Measurements from ENCODE around the gene PTPRG.

Gene PTPRG

GRCh38 chr3:61663356-61664104, 102.2 kb downstream of the PTPRG start:
- no peak for DNase-seq

GRCh38 chr3:61664105-61664482, 102.7 kb downstream of the PTPRG start:
- no peak for DNase-seq

- no peak for DNase-seq
Measured at GRCh38 chr3:61665121-61665520, 103.8 kb downstream of the PTPRG start.

- no peak for DNase-seq
Measured at GRCh38 chr3:61665987-61666386, 104.6 kb downstream of the PTPRG start.

GRCh38 chr3:61666615-61667330, 105.4 kb downstream of the PTPRG start:
- no peak for DNase-seq

GRCh38 chr3:61667383-61667782, 106.0 kb downstream of the PTPRG start:
- no peak for DNase-seq

- no peak for DNase-seq
Measured at GRCh38 chr3:61667814-61668213, 106.4 kb downstream of the PTPRG start.

DNA sequence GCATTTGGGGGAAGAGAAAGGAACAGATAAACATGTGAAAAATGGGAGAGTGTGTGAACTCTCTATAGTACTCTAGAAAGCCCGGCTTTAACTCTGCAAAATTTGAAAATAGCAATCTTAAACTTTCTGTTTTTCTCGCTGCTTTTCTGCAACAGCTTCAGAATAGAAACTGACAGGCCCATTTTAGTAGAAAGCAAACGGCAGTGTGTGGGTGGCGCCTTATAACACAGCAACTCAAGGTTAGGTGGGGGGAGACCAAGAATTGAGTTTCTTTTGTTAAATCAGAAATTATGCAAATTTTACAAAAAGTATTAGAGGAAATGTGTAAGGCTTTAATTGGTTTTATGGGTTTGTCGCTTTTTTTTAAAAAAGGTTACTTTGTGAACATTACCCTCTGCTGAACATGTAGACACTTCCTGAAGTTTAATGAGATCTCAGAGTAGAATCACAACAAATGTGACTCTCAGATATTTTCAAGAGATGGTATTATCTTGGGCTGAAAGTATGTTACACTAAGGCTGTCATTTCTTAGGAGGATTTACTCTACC, 107.0 kb downstream of the PTPRG start:
- no peak for DNase-seq

DNA sequence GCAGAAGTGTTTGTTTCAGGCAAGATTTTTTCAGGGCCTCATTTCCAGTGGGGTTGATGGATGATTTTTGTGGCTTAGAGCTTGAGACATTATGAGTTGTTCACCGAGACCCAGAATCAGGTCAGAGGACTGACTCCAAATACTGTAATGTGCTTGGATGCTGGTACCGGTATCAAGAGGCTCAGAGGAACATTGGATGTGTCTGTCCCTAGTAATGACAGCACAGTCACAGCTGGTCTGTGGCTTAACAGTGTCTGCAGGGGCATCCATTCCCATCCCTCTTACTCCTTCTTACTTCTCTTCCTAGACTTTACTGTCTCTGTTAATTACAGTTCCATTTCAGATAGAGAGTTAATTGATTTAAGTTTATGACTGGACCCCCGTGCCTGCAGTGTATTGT, 107.8 kb downstream of the PTPRG start:
- DNase-seq = no peak

GRCh38 chr3:61669668-61670299, 108.4 kb downstream of the PTPRG start:
- no peak for DNase-seq

DNA sequence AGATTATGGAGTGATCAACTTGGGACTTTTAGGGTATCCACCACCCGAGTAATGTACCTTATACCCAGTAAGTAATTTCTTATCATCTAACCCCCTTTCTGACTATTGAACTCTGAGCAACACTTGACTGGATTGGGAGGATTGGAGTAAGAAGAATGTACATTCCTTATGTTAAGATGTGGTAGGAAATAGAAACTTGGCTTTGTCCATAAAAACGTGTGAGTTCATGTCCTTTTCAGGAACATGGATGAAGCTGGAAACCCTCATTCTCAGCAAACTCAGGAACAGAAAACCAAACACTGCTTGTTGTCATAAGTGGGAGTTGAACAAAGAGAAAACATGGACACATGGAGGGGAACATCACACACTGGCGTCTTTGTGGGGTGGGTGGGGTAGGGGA, 112.3 kb downstream of the PTPRG start:
- DNase-seq = no peak

DNA sequence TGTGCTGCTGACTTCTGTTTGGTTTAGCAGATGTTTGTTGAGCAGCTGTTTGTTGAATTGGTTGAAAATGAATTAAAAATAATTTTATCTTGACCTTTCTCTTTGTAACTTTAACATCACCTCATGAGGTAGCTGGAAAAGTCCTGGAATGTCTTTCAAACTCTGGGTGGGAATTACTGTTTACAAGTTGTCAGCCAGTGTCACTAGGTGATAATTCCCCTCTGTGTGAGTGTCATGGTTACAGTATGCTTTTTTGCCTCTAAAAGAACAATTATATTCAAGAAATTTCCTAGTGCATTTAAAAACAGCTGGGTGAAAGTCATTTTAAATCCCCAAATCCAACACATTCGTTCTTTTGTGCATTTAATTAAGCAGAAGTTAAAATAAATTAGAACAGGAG, 113.2 kb downstream of the PTPRG start:
- DNase-seq = no peak

- no peak for DNase-seq
Measured at GRCh38 chr3:61679026-61679425, 117.7 kb downstream of the PTPRG start.

DNA sequence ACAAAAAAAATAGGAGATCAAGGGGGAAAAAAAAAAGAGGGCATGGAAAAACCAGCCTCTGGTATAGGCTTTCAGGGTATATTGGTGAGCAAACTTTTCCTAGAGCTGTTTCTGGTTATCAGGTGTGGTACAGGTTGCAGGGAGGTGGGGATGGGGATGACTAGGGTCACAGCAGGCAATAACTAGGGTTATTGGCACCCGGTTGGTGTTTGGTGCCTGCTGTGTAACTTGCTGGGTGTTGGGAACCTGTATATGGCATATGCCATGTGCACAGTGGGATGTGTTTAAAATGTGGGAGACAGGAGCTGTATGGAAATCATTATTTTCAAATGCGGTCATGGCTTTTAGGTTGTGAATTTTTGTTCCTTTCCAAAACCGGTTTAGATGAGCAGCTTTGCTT, 119.2 kb downstream of the PTPRG start:
- DNase-seq = no peak

DNA sequence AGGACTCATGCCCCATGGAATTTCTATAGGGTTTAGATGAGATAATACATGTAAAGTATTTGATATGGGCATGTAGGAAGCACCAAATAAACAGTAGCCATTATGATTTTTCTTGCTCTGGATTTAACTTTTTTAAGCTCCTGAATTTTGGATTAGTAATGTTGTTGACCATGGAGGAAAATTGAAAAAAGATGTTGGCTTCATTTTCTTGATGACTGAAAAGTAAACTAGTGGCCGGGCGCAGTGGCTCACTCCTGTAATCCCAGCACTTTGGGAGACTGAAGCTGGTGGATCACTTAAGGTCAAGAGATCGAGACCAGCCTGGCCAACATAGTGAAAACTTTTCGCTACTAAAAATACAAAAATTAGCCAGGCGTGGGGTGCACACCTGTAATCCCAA, 120.3 kb downstream of the PTPRG start:
- no peak for DNase-seq

- DNase-seq = no peak
Measured at GRCh38 chr3:61682671-61683548, 121.5 kb downstream of the PTPRG start.

DNA sequence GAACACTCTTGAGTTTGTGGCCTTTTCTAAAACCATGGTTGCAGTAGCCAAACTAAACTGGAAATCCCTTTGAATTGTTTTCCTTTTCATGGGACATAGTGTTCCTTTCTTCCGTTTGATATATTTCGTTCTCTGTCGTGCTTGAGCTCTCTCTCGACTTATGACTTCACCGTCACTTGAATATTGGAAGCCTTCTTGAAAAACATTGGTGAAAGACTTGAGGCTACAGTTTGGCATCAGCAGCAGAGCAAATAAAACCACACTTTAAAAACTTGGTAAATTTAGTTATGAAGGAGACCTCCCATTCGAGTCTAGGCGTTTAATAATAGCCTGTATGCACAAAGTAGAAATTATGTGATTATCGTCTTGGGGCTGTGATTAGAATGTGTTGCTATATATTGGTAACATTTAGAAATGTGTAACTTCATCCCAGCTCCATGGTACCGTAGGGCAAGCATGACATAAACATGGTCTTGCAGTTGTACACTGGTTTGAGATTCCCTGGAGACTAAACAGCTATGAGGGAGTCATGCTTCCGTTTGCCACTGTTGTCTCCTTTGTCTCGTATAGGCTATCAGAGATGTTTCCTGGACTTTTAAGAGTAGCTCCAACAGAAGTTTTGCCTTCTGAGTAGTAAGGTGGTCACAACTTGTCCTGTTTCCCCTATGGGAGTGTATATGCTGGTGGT, 122.3 kb downstream of the PTPRG start:
- DNase-seq = no peak

- DNase-seq = no peak
Measured at GRCh38 chr3:61684386-61684785, 123.0 kb downstream of the PTPRG start.

DNA sequence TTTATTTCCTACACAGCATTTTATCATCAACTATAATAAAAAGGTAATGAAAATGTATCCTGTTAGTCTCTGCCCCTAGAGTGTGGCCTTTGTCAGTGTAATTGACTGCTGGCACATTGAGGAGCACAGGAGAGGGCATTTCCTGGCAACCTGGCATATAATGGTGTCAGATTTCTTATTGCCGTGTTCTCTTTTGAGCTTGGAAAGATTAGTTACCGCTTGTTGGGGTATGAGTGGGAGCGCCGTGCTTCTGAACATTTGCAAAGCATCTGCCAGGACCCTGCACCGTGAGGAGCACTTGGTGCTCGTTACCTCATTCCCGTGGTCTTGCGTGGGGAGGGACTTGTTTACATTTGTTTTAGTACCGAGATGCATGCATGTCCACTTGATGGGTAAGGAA, 124.4 kb downstream of the PTPRG start:
- DNase-seq = no peak

- DNase-seq = no peak
Measured at GRCh38 chr3:61686228-61686648, 124.9 kb downstream of the PTPRG start.

DNA sequence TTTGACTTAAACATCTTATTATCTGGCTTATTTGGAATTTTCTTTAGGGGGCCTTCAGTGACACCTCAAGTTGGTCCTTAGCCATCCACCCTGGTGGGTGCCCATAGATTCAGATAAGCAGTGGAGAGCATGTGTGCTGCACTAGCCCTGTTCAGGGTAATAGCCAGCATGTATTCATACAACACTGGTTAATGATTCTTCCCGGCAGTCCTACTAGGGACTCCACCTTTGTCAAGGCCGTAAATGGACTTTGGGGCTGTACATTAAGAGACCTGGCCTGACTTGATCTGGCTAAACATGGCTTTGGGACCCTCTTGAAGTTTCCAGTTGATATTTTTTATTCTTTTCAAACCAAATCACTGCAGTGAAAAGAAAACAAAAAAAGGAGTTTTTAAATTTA, 125.8 kb downstream of the PTPRG start:
- no peak for DNase-seq

DNA sequence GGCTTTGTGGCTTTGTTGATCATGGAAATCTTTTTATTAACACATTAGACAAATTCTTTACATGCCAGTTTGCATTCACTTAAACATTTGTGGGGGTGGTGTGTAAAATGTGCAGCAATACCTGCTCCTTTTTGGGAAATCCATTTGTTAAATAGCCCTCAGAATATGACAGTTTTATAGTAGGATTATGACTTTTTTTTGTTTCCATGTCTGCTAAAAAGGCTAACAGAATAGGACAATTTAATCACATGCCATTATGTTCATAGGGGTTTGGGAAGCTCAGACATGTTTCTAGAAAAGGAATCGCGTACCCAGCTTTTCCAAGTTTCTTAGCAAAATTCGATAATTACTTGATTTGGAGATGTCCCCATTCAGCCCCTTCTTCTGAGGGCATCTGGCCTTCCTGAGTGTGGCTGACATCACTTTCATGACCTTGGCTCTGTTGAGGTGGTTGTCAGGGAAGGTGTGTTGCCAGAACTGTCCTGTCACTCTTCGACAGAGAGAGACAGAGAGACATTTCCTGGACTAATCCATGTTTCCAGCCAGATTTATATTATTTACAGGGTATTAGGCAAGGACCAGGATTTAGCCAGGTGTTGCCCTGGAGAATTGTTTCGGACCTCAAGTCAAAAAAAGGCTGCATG, 126.4 kb downstream of the PTPRG start:
- DNase-seq = no peak

Measured in hematopoietic multipotent progenitor cell treated with erythropoietin and hydrocortisone succinate and interleukin-3 and kit ligand, for 6 days (in vitro differentiated cells).